ENCODE data around the gene MAGI2.

Gene MAGI2

DNA sequence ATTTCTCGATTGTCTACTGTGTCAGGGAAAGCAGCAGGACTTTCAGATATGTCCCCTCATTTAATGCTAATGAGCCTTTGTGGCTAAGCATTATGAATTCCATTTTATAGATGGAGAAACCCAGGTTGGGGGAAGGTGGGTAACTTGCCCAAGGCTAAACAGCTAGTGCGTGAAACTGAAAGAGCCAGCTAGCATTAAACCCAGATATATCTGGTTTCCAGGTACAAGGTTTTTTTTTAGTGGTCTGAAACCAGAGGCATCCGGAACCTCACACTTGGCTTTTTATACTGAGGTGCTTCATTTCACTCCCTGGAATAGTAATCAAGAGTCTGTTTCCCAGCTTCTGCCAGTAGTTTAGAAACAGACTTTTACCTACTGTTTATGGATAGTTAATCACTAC is 960.1 kb downstream of the MAGI2 start:
- Histone ChIP-seq H3K9ac (ENCODE audit: low read length) (no peak overlapping the region), H3K4me3 (ENCODE audit: insufficient read depth, low read length, poor library complexity, severe bottlenecking) (no peak overlapping the region), H2AFZ (ENCODE audit: low read depth, low read length, severe bottlenecking) (no peak overlapping the region), H3K9me3 (ENCODE audit: insufficient read depth, low read length) (no peaks in the 10 kb centered on the region), H3K36me3 (ENCODE audit: low read length) (no peaks in the 10 kb centered on the region), H3K27me3 (ENCODE audit: low read length) (no peaks in the 10 kb centered on the region), H3F3A (ENCODE audit: insufficient read depth) (no peaks in the 10 kb centered on the region), H3K4me2 (ENCODE audit: low read depth, low read length, poor library complexity, severe bottlenecking) (no peak overlapping the region), H3K79me2 (ENCODE audit: insufficient read depth, low read length) (no peaks in the 10 kb centered on the region), H3K9me2 (replicated peaks; ENCODE audit: insufficient read depth, low read length) (no peaks in the 10 kb centered on the region), H3K27ac (ENCODE audit: low read depth, low read length) (no peak overlapping the region), H4K20me1 (ENCODE audit: low read depth, low read length) (no peaks in the 10 kb centered on the region)
- no peak for TF ChIP-seq EZH2phosphoT487 (conservative IDR thresholded peaks at IDR 0.05; ENCODE audit: low read length)
- TF ChIP-seq, protein P1, sequence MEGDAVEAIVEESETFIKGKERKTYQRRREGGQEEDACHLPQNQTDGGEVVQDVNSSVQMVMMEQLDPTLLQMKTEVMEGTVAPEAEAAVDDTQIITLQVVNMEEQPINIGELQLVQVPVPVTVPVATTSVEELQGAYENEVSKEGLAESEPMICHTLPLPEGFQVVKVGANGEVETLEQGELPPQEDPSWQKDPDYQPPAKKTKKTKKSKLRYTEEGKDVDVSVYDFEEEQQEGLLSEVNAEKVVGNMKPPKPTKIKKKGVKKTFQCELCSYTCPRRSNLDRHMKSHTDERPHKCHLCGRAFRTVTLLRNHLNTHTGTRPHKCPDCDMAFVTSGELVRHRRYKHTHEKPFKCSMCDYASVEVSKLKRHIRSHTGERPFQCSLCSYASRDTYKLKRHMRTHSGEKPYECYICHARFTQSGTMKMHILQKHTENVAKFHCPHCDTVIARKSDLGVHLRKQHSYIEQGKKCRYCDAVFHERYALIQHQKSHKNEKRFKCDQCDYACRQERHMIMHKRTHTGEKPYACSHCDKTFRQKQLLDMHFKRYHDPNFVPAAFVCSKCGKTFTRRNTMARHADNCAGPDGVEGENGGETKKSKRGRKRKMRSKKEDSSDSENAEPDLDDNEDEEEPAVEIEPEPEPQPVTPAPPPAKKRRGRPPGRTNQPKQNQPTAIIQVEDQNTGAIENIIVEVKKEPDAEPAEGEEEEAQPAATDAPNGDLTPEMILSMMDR (IDR thresholded peaks at IDR 0.05; ENCODE audit: insufficient read depth, low read length, poor library complexity, severe bottlenecking), result no peak

DNA sequence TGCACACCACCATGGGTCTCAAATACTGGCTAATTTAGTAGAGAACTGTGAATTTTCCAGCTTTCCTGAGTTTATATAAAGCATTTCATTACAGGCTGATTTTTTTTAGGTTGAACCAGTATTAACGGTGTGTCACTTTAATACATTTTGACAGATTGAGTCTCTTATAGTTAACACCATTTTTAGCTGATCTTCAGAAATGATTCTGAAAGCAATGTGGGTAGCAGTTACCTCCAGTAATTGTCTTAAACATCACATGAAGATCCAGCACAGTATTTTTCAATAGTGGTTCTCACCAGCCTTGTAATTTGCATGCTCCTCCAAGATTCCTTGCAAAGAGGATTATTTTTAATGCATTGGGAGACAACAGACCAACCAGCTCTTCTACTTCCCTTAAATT is 961.3 kb downstream of the MAGI2 start:
- no peaks in the 10 kb centered on the region for H3K79me2 ChIP-seq (ENCODE audit: insufficient read depth, low read length)
- H3K4me2 ChIP-seq (ENCODE audit: low read depth, low read length, poor library complexity, severe bottlenecking), result no peak overlapping the region
- TF ChIP-seq EZH2phosphoT487 (conservative IDR thresholded peaks at IDR 0.05; ENCODE audit: low read length), result no peak
- TF ChIP-seq, protein P1 (IDR thresholded peaks at IDR 0.05; ENCODE audit: insufficient read depth, low read length, poor library complexity, severe bottlenecking), result no peak

DNA sequence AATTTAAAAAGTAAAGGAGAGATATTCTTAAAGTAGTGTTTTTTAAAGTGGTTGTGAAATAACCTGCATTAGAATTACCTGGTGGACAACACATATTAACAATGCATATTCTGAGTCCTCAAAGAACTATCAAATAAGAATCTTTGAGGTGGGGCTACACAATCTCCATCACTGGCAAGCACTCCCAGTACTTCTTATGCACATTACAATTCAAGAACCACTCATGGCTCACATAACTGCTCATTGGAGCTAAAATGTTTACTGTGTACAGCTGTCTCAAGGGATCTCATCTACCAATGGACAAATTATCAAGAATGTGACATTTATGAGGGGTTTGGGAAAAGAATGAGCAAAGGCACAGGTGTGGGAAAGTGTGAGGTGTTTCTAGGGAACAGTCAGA is 962.9 kb downstream of the MAGI2 start:
- H3K4me3 ChIP-seq (ENCODE audit: insufficient read depth, low read length, poor library complexity, severe bottlenecking), result no peak overlapping the region
- H3K27ac ChIP-seq (ENCODE audit: low read depth, low read length), result no peak overlapping the region
- no peaks in the 10 kb centered on the region for H4K20me1 ChIP-seq (ENCODE audit: low read depth, low read length)
- no peaks in the 10 kb centered on the region for H3F3A ChIP-seq (ENCODE audit: insufficient read depth)
- H3K79me2 ChIP-seq (ENCODE audit: insufficient read depth, low read length), result no peaks in the 10 kb centered on the region
- no peaks in the 10 kb centered on the region for H3K27me3 ChIP-seq (ENCODE audit: low read length)
- no peak overlapping the region for H2AFZ ChIP-seq (ENCODE audit: low read depth, low read length, severe bottlenecking)
- no peaks in the 10 kb centered on the region for H3K9me2 ChIP-seq (replicated peaks; ENCODE audit: insufficient read depth, low read length)
- no peak overlapping the region for H3K4me2 ChIP-seq (ENCODE audit: low read depth, low read length, poor library complexity, severe bottlenecking)
- no peaks in the 10 kb centered on the region for H3K36me3 ChIP-seq (ENCODE audit: low read length)
- TF ChIP-seq, protein P1 (IDR thresholded peaks at IDR 0.05; ENCODE audit: insufficient read depth, low read length, poor library complexity, severe bottlenecking), result no peak
- TF ChIP-seq EZH2phosphoT487 (conservative IDR thresholded peaks at IDR 0.05; ENCODE audit: low read length), result no peak
- no peak overlapping the region for H3K9ac ChIP-seq (ENCODE audit: low read length)
- H3K9me3 ChIP-seq (ENCODE audit: insufficient read depth, low read length), result no peaks in the 10 kb centered on the region

More for the DNA sequence above, 961.3 kb downstream of the MAGI2 start:
- H3K9ac ChIP-seq (ENCODE audit: low read length), result no peak overlapping the region
- H4K20me1 ChIP-seq (ENCODE audit: low read depth, low read length), result no peaks in the 10 kb centered on the region
- no peaks in the 10 kb centered on the region for H3F3A ChIP-seq (ENCODE audit: insufficient read depth)
- no peaks in the 10 kb centered on the region for H3K9me2 ChIP-seq (replicated peaks; ENCODE audit: insufficient read depth, low read length)
- H3K27ac ChIP-seq (ENCODE audit: low read depth, low read length), result no peak overlapping the region
- no peaks in the 10 kb centered on the region for H3K27me3 ChIP-seq (ENCODE audit: low read length)
- no peak overlapping the region for H3K4me3 ChIP-seq (ENCODE audit: insufficient read depth, low read length, poor library complexity, severe bottlenecking)
- no peak overlapping the region for H2AFZ ChIP-seq (ENCODE audit: low read depth, low read length, severe bottlenecking)
- H3K9me3 ChIP-seq (ENCODE audit: insufficient read depth, low read length), result no peaks in the 10 kb centered on the region
- H3K36me3 ChIP-seq (ENCODE audit: low read length), result no peaks in the 10 kb centered on the region
